H1 (cell line): ENCODE measurements around the gene OLFM2. TPM values are rescaled to one million over a fixed set of nuclear protein-coding genes. Genes with fewer than 3 reads are reported as not detected.

Source experiments
- CTCF ChIA-PET: fragments of 300-600 bp; sonication (Branson Sonifier 250); formaldehyde crosslinking; loops from one replicate; lab custom pipeline; 2021; ENCODE audit not compliant: partially characterized antibody; lab: Charles Lee
- POLR2A ChIA-PET: fragments of 300-600 bp; sonication (Branson Sonifier 250); formaldehyde crosslinking; loops from one replicate; lab custom pipeline; 2021; ENCODE audit warnings: inconsistent platforms; ENCODE audit not compliant: partially characterized antibody; lab: Charles Lee
- DNase-seq, 2 experiments: peaks; one replicate each; pipeline versions ENCODE4 v3.0.0 to v3.0.0-alpha.2; 2010 to 2022; ENCODE audit warnings: low spot score in 2 of 2, low read depth in 1 of 2, mixed read lengths in 1 of 2
- FAIRE-seq: peaks from 2 replicates; lab custom pipeline; 2011; peaks lifted over from hg19 to GRCh38; lab: Jason Lieb, UNC
- H2AFZ ChIP-seq: 2 replicates; pipeline ENCODE4 v1.8.1; 2012; ENCODE audit warnings: low read length, inconsistent platforms
- H2AK5ac ChIP-seq: 2 replicates; pipeline ENCODE4 v1.6.1; 2013; ENCODE audit warnings: low read depth, low read length
- H2BK120ac ChIP-seq: replicated peaks from 2 replicates; pipeline ENCODE3; 2013; ENCODE audit warnings: low read depth, low read length, inconsistent platforms
- H2BK12ac ChIP-seq: 2 replicates; pipeline ENCODE4 v1.6.1; 2013; ENCODE audit warnings: low read depth, low read length
- H2BK15ac ChIP-seq: 2 replicates; pipeline ENCODE4 v1.6.1; 2013; ENCODE audit warnings: low read length
- H2BK20ac ChIP-seq: 2 replicates; pipeline ENCODE4 v1.6.1; 2013; ENCODE audit warnings: low read length
- H2BK5ac ChIP-seq: 2 replicates; pipeline ENCODE4 v1.6.1; 2013; ENCODE audit warnings: low read depth, low read length
- H3K14ac ChIP-seq: 2 replicates; pipeline ENCODE4 v1.6.1; 2013; ENCODE audit warnings: inconsistent platforms; ENCODE audit not compliant: insufficient read length
- H3K18ac ChIP-seq: 2 replicates; pipeline ENCODE4 v1.6.1; 2013; ENCODE audit warnings: low read length; ENCODE audit errors: extremely low read depth
- H3K23ac ChIP-seq: 2 replicates; pipeline ENCODE4 v1.6.1; 2013; ENCODE audit warnings: inconsistent platforms; ENCODE audit not compliant: insufficient read length
- H3K23me2 ChIP-seq: 2 replicates; pipeline ENCODE4 v1.6.1; 2013; ENCODE audit warnings: low read depth, low read length
- H3K27ac ChIP-seq: 2 replicates; pipeline ENCODE4 v1.6.1; 2011; ENCODE audit warnings: low read depth, low read length, inconsistent platforms
- H3K27me3 ChIP-seq, 4 experiments: replicated peaks in 1 of 4; 1 replicate in 1 of 4; 2 replicates in 3 of 4; pipeline versions ENCODE4 v1.6.1 to v1.8.1; 2011 to 2013; ENCODE audit warnings: low read length in 3 of 4, mild to moderate bottlenecking in 3 of 4, inconsistent platforms in 2 of 4, mixed read lengths in 2 of 4, moderate library complexity in 1 of 4; ENCODE audit not compliant: control insufficient read depth in 3 of 4, insufficient read depth in 3 of 4; ENCODE audit errors: extremely low read depth in 1 of 4
- H3K36me3 ChIP-seq, 4 experiments: 2 replicates each; pipeline versions ENCODE4 v1.6.1 to v1.8.1; 2011 to 2013; ENCODE audit warnings: mild to moderate bottlenecking in 4 of 4, low read length in 3 of 4, moderate library complexity in 2 of 4, control low read depth in 1 of 4, inconsistent platforms in 1 of 4; ENCODE audit not compliant: insufficient read depth in 4 of 4, control insufficient read depth in 2 of 4
- H3K4ac ChIP-seq: replicated peaks from 2 replicates; pipeline ENCODE3; 2013; ENCODE audit warnings: low read length, low read depth, mixed read lengths, inconsistent platforms; ENCODE audit not compliant: insufficient read length
- H3K4me1 ChIP-seq, 4 experiments: replicated peaks in 1 of 4; 1 replicate in 1 of 4; 2 replicates in 3 of 4; pipeline versions ENCODE4 v1.6.1 to v1.8.1; 2011 to 2013; ENCODE audit warnings: low read length in 3 of 4, inconsistent platforms in 2 of 4, mixed read lengths in 1 of 4; ENCODE audit not compliant: insufficient read depth in 4 of 4, control insufficient read depth in 3 of 4
- H3K4me2 ChIP-seq, 2 experiments: 2 replicates each; pipeline versions ENCODE4 v1.6.1 to v1.8.1; 2011 to 2013; ENCODE audit warnings: low read depth in 2 of 2, low read length in 2 of 2, control low read depth in 1 of 2, inconsistent platforms in 1 of 2, mild to moderate bottlenecking in 1 of 2; ENCODE audit not compliant: insufficient read depth in 1 of 2
- H3K4me3 ChIP-seq, 4 experiments: fragments of 200-600, 300-600 bp in 1 of 4; sonication (generic), shearing (Covaris generic), sonication (Bioruptor Twin) in 1 of 4; 2 replicates each; pipeline versions ENCODE4 v1.5.1 to v1.8.1; 2011 to 2016; ENCODE audit warnings: low read length in 4 of 4, low read depth in 3 of 4, control low read depth in 2 of 4, inconsistent platforms in 2 of 4, mild to moderate bottlenecking in 2 of 4, mixed read lengths in 1 of 4, moderate library complexity in 1 of 4; ENCODE audit not compliant: insufficient read depth in 2 of 4; ENCODE audit errors: extremely low read depth in 1 of 4
- H3K56ac ChIP-seq: replicated peaks from 2 replicates; pipeline ENCODE3; 2013; ENCODE audit warnings: low read depth, mild to moderate bottlenecking, mixed read lengths, low read length, inconsistent platforms; ENCODE audit not compliant: insufficient read length
- H3K79me1 ChIP-seq: 2 replicates; pipeline ENCODE4 v1.6.1; 2013; ENCODE audit warnings: low read depth, low read length, control low read depth
- H3K79me2 ChIP-seq, 2 experiments: 2 replicates each; pipeline versions ENCODE4 v1.6.1 to v1.8.1; 2012 to 2013; ENCODE audit warnings: low read length in 2 of 2, mild to moderate bottlenecking in 2 of 2, inconsistent platforms in 1 of 2; ENCODE audit not compliant: insufficient read depth in 2 of 2, control insufficient read depth in 1 of 2
- H3K9ac ChIP-seq, 4 experiments: replicated peaks in 1 of 4; 1 replicate in 1 of 4; 2 replicates in 3 of 4; pipeline versions ENCODE4 v1.6.1 to v1.8.1; 2011 to 2013; ENCODE audit warnings: low read depth in 3 of 4, low read length in 3 of 4, control low read depth in 2 of 4, mild to moderate bottlenecking in 2 of 4, moderate library complexity in 2 of 4, inconsistent platforms in 1 of 4; ENCODE audit errors: extremely low read depth in 1 of 4
- H3K9me3 ChIP-seq, 2 experiments: 2 replicates each; pipeline versions ENCODE4 v1.6.1 to v1.8.1; 2012 to 2013; ENCODE audit warnings: mild to moderate bottlenecking in 2 of 2, moderate library complexity in 2 of 2, control low read depth in 1 of 2, inconsistent platforms in 1 of 2, low read depth in 1 of 2, low read length in 1 of 2, mixed read lengths in 1 of 2; ENCODE audit not compliant: insufficient read depth in 2 of 2
- H4K20me1 ChIP-seq, 2 experiments: replicated peaks in 1 of 2; 2 replicates each; pipeline versions ENCODE3 to v1.8.1; 2011 to 2013; ENCODE audit warnings: inconsistent platforms in 2 of 2, low read length in 2 of 2, mild to moderate bottlenecking in 1 of 2; ENCODE audit not compliant: insufficient read depth in 2 of 2, control insufficient read depth in 1 of 2
- H4K5ac ChIP-seq: 2 replicates; pipeline ENCODE4 v1.6.1; 2013; ENCODE audit warnings: low read length, low read depth, mixed read lengths, inconsistent platforms; ENCODE audit not compliant: insufficient read length
- H4K8ac ChIP-seq: 2 replicates; pipeline ENCODE4 v1.8.0; 2013; ENCODE audit warnings: mild to moderate bottlenecking, moderate library complexity, low read length, inconsistent platforms; ENCODE audit not compliant: insufficient read depth; ENCODE audit errors: extremely low read depth
- H4K91ac ChIP-seq: replicated peaks from 2 replicates; pipeline ENCODE3; 2013; ENCODE audit warnings: low read length, mixed read lengths, inconsistent platforms; ENCODE audit not compliant: insufficient read length
- CBX5 ChIP-seq: fragments of 300-800, 300-1000 bp; sonication (generic); IDR thresholded peaks from 2 replicates; pipeline ENCODE4 v1.7.1; 2016; ENCODE audit warnings: antibody characterized with exemption, low read length, low read depth
- FOSL1 ChIP-seq: IDR thresholded peaks from 2 replicates; pipeline ENCODE4 v1.6.1; 2011; ENCODE audit warnings: mild to moderate bottlenecking, low read depth, low read length, moderate library complexity; ENCODE audit not compliant: insufficient read depth
- JUND ChIP-seq: IDR thresholded peaks from 2 replicates; pipeline ENCODE4 v1.6.1; 2011; ENCODE audit warnings: mild to moderate bottlenecking, improper control_type of control experiment, low read length
- KDM1A ChIP-seq: fragments of 200-600, 300-600 bp; sonication (generic); IDR thresholded peaks from 2 replicates; pipeline ENCODE4 v1.7.1; 2016; ENCODE audit warnings: mild to moderate bottlenecking, low read length, borderline replicate concordance
- WGBS, 2 experiments: shearing (Covaris generic) in 1 of 2; methylation state at CpG; one replicate each; pipeline versions ENCODE4 v1.1.6 to v1.1.7; 2013 to 2015; ENCODE audit warnings: low lambda C conversion rate in 2 of 2, mixed read lengths in 2 of 2, inconsistent platforms in 1 of 2, low coverage in 1 of 2, missing lambda C conversion rate in 1 of 2; ENCODE audit not compliant: insufficient replicate concordance in 2 of 2, insufficient coverage in 1 of 2, insufficient read length in 1 of 2; ENCODE audit errors: extremely low coverage in 1 of 2, missing lambda C conversion rate in 1 of 2; 5-methylcytosine and 5-hydroxymethylcytosine counted together
- polyA plus RNA-seq, 7 experiments: library from polyadenylated mRNA; depleted of rRNA in 3 of 7; stranded (reverse) in 5 of 7; unstranded in 2 of 7; fragments of >200 nt in 5 of 7; fragments of 200-250 nt in 2 of 7; gene quantifications; 1 replicate in 5 of 7; 2 replicates in 1 of 7; 4 replicates in 1 of 7; pipeline versions ENCODE4 v1.2.1 to v1.2.3, GENCODE V29; 2011 to 2013; ENCODE audit warnings: missing spikeins in 2 of 7, mixed read lengths in 2 of 7
- total RNA-seq: library from RNA; stranded (reverse); fragmentation: NEBNext Ultra II Directional; extraction: Animal tissue kit (Norgen Biotek cat#: 25700); gene quantifications from 2 replicates; pipeline ENCODE4 v1.2.1, GENCODE V29; 2021

Gene OLFM2
- total and polyA plus RNA-seq, 2 of the 8 experiments (the other 6 are each of a cell fraction or from before 2014, with no cell fraction given) = 68.2 to 151 TPM

DNA sequence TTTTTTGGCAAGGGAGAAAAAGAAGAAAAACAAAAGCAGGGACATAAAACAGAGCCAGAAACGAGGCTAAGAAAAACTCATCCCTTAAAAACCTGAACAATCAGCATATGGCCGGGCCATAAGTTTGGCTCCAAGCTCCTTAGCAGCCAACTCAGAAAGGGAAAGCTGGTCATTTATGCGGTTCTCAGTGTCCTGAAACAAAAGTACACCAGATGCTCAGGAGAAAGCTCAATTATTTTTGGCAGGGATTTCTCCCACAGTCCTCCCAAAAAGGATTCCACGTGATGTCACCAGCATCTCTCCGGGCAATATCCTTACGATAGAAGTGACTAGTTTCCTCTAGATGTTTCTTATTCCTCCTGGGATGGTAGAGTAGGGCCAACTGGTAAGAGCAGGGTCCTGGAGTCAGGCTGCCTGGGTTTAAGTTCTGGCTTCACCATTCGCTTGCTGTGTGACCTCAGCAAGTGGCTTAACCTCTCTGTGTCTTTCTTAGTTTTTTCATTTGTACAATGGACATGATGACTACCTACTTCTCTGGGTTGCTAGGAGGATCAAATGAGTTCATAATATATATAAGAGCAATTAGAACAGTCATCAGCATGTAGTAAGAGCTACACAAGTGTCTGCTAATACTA lies 67.2 kb downstream of the OLFM2 start:
- H2AFZ ChIP-seq = no peak overlapping the region
- no peak overlapping the region for H3K4me2 ChIP-seq
- 87% methylated on average over 7 of the region's 7 CpGs; no CpG with 5 or more reads in 1 of the 2 experiments for WGBS, 2 experiments
- H3K14ac ChIP-seq = no peak overlapping the region
- no peak overlapping the region for H2BK20ac ChIP-seq
- DNase-seq (no peak), FAIRE-seq (no peak)
- H2AK5ac ChIP-seq = no peak overlapping the region
- no peak overlapping the region for H4K91ac ChIP-seq
- H4K5ac ChIP-seq = no peak overlapping the region
- no peaks in the 10 kb centered on the region for H3K9me3 ChIP-seq
- ChIA-PET CTCF (interaction anchor here (1.0 to 1.6 kb wide), 6 partner anchors 9 to 203 kb away, joined by 3 to 5 read pairs (median 4); no protein-coding TSS in a partner anchor), POLR2A (interaction anchor here (1.1 to 2.0 kb wide), 5 partner anchors 9 to 26 kb away, joined by 3 to 7 read pairs (median 4); no protein-coding TSS in a partner anchor)
- H3K23ac ChIP-seq = no peak overlapping the region
- no peaks in the 10 kb centered on the region for H3K79me2 ChIP-seq
- no peak overlapping the region for H4K8ac ChIP-seq
- peaks cover 2% of the 10 kb centered on the region; the same call in 1 of the 2 replicates for H3K23me2 ChIP-seq
- no peaks in the 10 kb centered on the region; a peak in 1 of 8 replicates for H3K36me3 ChIP-seq
- H4K20me1 ChIP-seq = peaks cover 0 to 3% of the 10 kb centered on the region in 2 experiments
- H2BK5ac ChIP-seq = no peak overlapping the region
- H3K18ac ChIP-seq = no peak overlapping the region
- no peak overlapping the region for H2BK120ac ChIP-seq
- no peaks in the 10 kb centered on the region for H3K27me3 ChIP-seq
- H3K4me1 ChIP-seq = peaks cover 0 to 5% (median 4%) of the 10 kb centered on the region in 4 experiments; a peak in 3 of 7 replicates
- H2BK12ac ChIP-seq = no peak overlapping the region
- peaks cover 2% of the 10 kb centered on the region; the same call in 1 of the 2 replicates for H3K79me1 ChIP-seq
- H3K4me3 ChIP-seq = no peak overlapping the region
- TF ChIP-seq CBX5 (no peak), KDM1A (peak; percentile 73), FOSL1 (no peak), JUND (no peak)
- no peak overlapping the region for H3K4ac ChIP-seq
- H3K9ac ChIP-seq = no peak overlapping the region
- H2BK15ac ChIP-seq = no peak overlapping the region
- no peak overlapping the region for H3K56ac ChIP-seq
- no peak overlapping the region for H3K27ac ChIP-seq
